Femur (tissue), 1 donor: Measurements from ENCODE around the gene CD247.
A peak's percentile ranks its signal among the peaks of the same experiment; 100 is the strongest.

Source experiments
- DNase-seq: peaks from one replicate; pipeline ENCODE4 v3.0.0-alpha.2; 2017

The CD247 gene

GRCh38 chr1:167542109-167543032, 24.0 kb upstream of the CD247 start:
- DNase-seq = no peak

- no peak for DNase-seq
These were observed 23.3 kb upstream of the CD247 start for GRCh38 chr1:167541610-167542009.

- no peak for DNase-seq
These were observed 22.7 kb upstream of the CD247 start for GRCh38 chr1:167541003-167541402.

GRCh38 chr1:167538657-167539056, 20.3 kb upstream of the CD247 start:
- no peak for DNase-seq

GRCh38 chr1:167533851-167534300, 15.5 kb upstream of the CD247 start:
- peak; percentile 76 for DNase-seq

GRCh38 chr1:167532964-167533824, 14.9 kb upstream of the CD247 start:
- DNase-seq = no peak

- DNase-seq = no peak
These were observed 14.0 kb upstream of the CD247 start for GRCh38 chr1:167532375-167532774.

GRCh38 chr1:167529829-167530474, 11.6 kb upstream of the CD247 start:
- peak; percentile 67 for DNase-seq

- no peak for DNase-seq
These were observed 9.9 kb upstream of the CD247 start for GRCh38 chr1:167528057-167528728.

- no peak for DNase-seq
These were observed 8.5 kb upstream of the CD247 start for GRCh38 chr1:167526667-167527383.

- no peak for DNase-seq
These were observed 6.3 kb upstream of the CD247 start for GRCh38 chr1:167524651-167525050.

- no peak for DNase-seq
These were observed 3.9 kb upstream of the CD247 start for GRCh38 chr1:167522246-167522645.

- DNase-seq = no peak
These were observed 2.4 kb upstream of the CD247 start for GRCh38 chr1:167520711-167521206.

GRCh38 chr1:167517535-167518330, 596 bp downstream of the CD247 start:
- no peak for DNase-seq

GRCh38 chr1:167516404-167517388, 1.6 kb downstream of the CD247 start:
- no peak for DNase-seq

- DNase-seq = no peak
These were observed 2.4 kb downstream of the CD247 start for GRCh38 chr1:167515893-167516321.

GRCh38 chr1:167515461-167515860, 2.9 kb downstream of the CD247 start:
- no peak for DNase-seq

GRCh38 chr1:167514288-167514687, 4.0 kb downstream of the CD247 start:
- DNase-seq = no peak

GRCh38 chr1:167512046-167512654, 6.2 kb downstream of the CD247 start:
- DNase-seq = no peak
